B cell (primary cell): Measurements from ENCODE around the gene PGLYRP1.

Source experiments
- EZH2 ChIP-seq: IDR thresholded peaks from 2 replicates; pipeline ENCODE4 v1.6.1; 2012; ENCODE audit warnings: borderline replicate concordance, low read depth, mild to moderate bottlenecking, moderate library complexity, low read length; ENCODE audit not compliant: insufficient read depth, poor library complexity, severe bottlenecking
- TF ChIP-seq, protein P1 (sequence below): fragments of 200-600 bp; IDR thresholded peaks from one replicate; pipeline ENCODE4 v1.8.0; 2022; ENCODE audit warnings: antibody characterized with exemption, mild to moderate bottlenecking

DNA sequence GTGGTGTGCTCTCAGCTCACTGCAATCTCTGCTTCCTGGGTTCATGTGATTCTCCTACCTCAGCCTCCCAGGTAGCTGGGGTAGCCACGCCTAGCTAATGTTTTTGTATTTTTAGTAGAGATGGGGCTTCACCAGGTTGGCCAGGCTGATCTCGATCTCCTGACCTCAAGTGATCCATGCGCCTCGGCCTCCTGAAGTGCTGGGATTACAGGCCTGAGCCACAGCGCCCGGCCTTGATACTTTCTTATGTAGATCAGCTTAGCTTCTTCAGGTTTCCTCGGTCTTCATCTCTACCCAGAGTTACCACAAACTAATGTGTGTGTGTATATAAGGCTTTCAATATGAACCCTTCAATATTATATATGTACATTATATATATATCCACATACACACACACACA lies 37.5 kb downstream of the PGLYRP1 start:
- TF ChIP-seq, protein P1, sequence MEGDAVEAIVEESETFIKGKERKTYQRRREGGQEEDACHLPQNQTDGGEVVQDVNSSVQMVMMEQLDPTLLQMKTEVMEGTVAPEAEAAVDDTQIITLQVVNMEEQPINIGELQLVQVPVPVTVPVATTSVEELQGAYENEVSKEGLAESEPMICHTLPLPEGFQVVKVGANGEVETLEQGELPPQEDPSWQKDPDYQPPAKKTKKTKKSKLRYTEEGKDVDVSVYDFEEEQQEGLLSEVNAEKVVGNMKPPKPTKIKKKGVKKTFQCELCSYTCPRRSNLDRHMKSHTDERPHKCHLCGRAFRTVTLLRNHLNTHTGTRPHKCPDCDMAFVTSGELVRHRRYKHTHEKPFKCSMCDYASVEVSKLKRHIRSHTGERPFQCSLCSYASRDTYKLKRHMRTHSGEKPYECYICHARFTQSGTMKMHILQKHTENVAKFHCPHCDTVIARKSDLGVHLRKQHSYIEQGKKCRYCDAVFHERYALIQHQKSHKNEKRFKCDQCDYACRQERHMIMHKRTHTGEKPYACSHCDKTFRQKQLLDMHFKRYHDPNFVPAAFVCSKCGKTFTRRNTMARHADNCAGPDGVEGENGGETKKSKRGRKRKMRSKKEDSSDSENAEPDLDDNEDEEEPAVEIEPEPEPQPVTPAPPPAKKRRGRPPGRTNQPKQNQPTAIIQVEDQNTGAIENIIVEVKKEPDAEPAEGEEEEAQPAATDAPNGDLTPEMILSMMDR = no peak
- TF ChIP-seq EZH2 = no peak
